IPS-11a (cell line): Measurements from ENCODE around the gene VPS52.

Experiments
- H3K4me3 ChIP-seq: one replicate; pipeline ENCODE4 v1.5.1; 2013; ENCODE audit warnings: low read depth, low read length, control low read depth

VPS52 gene

GRCh38 chr6:33212857-33213165 is 58.9 kb downstream of the VPS52 start:
- H3K4me3 ChIP-seq = peak overlapping the region; percentile 56

- H3K4me3 ChIP-seq = no peak overlapping the region
Observed at GRCh38 chr6:33211666-33212422, 59.8 kb downstream of the VPS52 start.

- no peak overlapping the region for H3K4me3 ChIP-seq
Observed at GRCh38 chr6:33211136-33211535, 60.5 kb downstream of the VPS52 start.

GRCh38 chr6:33209856-33210255 is 61.8 kb downstream of the VPS52 start:
- H3K4me3 ChIP-seq = no peak overlapping the region

- peak within 1 kb of the TSS; percentile 81 for H3K4me3 ChIP-seq
Observed at GRCh38 chr6:33208091-33208967, 63.3 kb downstream of the VPS52 start, which contains the start of gene RING1. RING1 (plus strand) TSS chr6:33208500; CDS start chr6:33208823, 323 bp downstream.

GRCh38 chr6:33207552-33208090 is 64.1 kb downstream of the VPS52 start:
- H3K4me3 ChIP-seq = peak overlapping the region; percentile 81

- peak overlapping the region; percentile 81 for H3K4me3 ChIP-seq
Observed at GRCh38 chr6:33206864-33207551, 64.7 kb downstream of the VPS52 start.

- no peak overlapping the region for H3K4me3 ChIP-seq
Observed at GRCh38 chr6:33206027-33206863, 65.4 kb downstream of the VPS52 start.

- peak overlapping the region; percentile 73 for H3K4me3 ChIP-seq
Observed at GRCh38 chr6:33205191-33206026, 66.3 kb downstream of the VPS52 start.

- peak within 1 kb of the TSS; percentile 73 for H3K4me3 ChIP-seq
Observed at GRCh38 chr6:33204415-33205190, 67.1 kb downstream of the VPS52 start, which contains the start of gene HSD17B8. HSD17B8 (plus strand) TSS chr6:33204655; CDS start chr6:33204669, 14 bp downstream.

- H3K4me3 ChIP-seq = no peak overlapping the region
Observed at GRCh38 chr6:33204165-33204414, 67.6 kb downstream of the VPS52 start.

GRCh38 chr6:33203443-33204164 is 68.1 kb downstream of the VPS52 start:
- H3K4me3 ChIP-seq = no peak overlapping the region

GRCh38 chr6:33202799-33203198 is 68.9 kb downstream of the VPS52 start:
- H3K4me3 ChIP-seq = no peak overlapping the region

GRCh38 chr6:33201935-33202334 is 69.7 kb downstream of the VPS52 start:
- H3K4me3 ChIP-seq = peak overlapping the region; percentile 93

- H3K4me3 ChIP-seq = peak overlapping the region; percentile 93
Observed at GRCh38 chr6:33201147-33201545, 70.5 kb downstream of the VPS52 start.
